Gastrocnemius medialis (tissue), 4 donors: ENCODE data around the gene GHRH.

Experiments
- POLR2A ChIP-seq, 2 donors: fragments of 450-650 bp; IDR thresholded peaks; one replicate each; pipeline ENCODE4 v1.6.1; 2017; ENCODE audit warnings: antibody characterized with exemption in 2 of 2, mild to moderate bottlenecking in 2 of 2, moderate library complexity in 2 of 2
- TF ChIP-seq, protein P1 (sequence below), 5 experiments: fragments of 450-650 bp in 3 of 5; fragments of 200-600 bp in 2 of 5; sonication (generic) in 2 of 5; IDR thresholded peaks in 4 of 5; conservative IDR thresholded peaks in 1 of 5; 1 replicate in 4 of 5; 2 replicates in 1 of 5; pipeline ENCODE4 v1.5.1; 2016 to 2019; ENCODE audit warnings: antibody characterized with exemption in 5 of 5, mild to moderate bottlenecking in 3 of 5, moderate library complexity in 3 of 5

DNA sequence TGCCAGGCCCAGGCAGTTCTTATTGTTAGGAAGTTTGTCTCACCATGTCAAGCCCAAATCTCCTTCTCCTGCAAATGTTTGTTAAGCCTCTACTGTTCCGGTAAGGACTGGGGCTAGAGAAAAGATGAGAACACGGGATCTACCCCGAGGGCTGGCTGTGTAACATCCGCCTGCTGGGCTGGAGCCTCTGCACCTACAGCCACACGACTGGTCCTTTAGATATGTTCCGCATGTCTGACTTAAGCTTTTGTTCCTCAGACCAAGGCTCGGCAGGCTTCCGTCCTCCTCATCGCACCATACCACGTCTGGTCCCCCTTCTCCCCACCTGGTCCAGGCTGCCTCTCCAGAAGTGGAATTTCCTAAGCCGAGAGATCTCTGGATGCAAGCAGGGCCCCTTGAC is 2.6 kb downstream of the GHRH start:
- TF ChIP-seq, protein P1, sequence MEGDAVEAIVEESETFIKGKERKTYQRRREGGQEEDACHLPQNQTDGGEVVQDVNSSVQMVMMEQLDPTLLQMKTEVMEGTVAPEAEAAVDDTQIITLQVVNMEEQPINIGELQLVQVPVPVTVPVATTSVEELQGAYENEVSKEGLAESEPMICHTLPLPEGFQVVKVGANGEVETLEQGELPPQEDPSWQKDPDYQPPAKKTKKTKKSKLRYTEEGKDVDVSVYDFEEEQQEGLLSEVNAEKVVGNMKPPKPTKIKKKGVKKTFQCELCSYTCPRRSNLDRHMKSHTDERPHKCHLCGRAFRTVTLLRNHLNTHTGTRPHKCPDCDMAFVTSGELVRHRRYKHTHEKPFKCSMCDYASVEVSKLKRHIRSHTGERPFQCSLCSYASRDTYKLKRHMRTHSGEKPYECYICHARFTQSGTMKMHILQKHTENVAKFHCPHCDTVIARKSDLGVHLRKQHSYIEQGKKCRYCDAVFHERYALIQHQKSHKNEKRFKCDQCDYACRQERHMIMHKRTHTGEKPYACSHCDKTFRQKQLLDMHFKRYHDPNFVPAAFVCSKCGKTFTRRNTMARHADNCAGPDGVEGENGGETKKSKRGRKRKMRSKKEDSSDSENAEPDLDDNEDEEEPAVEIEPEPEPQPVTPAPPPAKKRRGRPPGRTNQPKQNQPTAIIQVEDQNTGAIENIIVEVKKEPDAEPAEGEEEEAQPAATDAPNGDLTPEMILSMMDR (IDR thresholded peaks at IDR 0.05 in 4 of 5, conservative IDR thresholded peaks at IDR 0.05 in 1 of 5), result no peak
- no peak for TF ChIP-seq POLR2A (IDR thresholded peaks at IDR 0.05)
